ENCODE measurements around the gene RPL36A.
A peak's percentile ranks its signal among the peaks of the same experiment; 100 is the strongest.

The RPL36A gene

DNA sequence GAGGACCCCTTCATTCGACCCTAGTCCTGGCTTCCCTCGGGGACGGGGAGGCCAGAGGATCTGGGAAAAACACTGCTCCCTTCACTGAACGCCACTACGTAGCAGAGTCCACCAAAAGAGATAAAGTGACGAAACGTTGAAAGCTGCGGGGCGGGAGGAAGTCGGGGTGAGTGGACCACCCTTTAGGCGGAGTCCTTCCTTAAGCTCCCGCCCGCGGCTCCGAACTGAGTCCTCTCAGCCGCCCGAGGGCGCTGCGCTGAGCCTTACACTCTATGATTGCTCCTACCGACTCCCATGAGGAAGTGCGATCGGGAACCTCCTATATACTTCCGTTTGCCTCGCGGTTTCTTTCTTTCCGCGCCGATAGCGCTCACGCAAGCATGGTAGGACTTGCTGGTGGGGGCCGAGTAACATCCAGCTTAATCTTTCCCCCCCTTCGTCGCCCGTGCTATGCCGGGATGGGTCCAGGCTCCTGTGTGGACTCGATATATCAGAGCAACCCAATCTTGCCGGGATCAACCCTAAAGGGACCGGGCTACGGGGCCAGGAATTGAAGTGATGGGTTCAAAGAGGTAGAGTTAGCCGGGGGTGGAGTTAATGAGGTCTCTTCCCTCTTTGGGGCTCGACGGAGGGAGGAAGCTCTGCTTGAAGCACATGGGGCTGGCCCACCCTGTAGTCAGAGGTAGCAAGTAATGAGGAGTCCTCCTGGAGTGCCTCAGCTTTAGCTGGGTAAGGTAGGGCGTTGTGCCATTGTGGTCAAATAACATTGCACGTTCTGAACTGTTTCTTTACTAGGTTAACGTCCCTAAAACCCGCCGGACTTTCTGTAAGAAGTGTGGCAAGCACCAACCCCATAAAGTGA, at the start of gene RPL36A:
Gene RPL36A, plus strand, starts transcription at position 348 of the 862 bp plus-strand sequence. Its CDS starts 33 bp downstream, at position 381.
- peak; percentile 92 for DNase-seq

DNA sequence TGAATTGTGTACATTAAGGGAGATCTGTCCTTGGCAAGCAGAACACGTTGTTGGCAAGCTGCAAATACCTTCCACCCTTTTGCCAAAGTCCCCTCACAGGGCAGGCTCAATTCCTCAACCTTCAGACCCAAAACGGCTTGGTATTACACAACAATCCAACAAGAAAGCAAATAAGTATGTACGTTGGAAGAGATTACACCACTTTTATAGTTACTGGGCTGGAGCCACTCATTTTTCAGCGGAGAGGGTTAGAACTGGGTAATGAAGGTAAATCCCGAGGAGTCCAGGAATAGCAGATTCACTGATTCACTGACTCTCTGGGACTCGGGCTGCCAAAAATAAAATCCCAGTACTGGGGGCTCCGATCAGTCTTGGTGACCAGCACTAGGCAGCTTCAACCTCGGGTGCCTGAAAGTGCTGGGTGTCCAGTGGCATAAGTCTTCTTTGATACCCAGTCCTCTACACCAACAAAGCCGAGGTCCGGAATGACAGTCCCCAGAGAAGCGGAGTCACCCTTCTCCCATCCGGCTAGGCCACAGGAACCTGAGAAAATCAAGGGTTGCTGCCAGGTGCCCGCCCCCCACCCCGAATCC, 42.9 kb upstream of the RPL36A start:
- no peak for DNase-seq

GRCh38 chrX:101348452-101349192, 42.2 kb upstream of the RPL36A start, which contains the start of gene TIMM8A:
TIMM8A (minus strand) TSS chrX:101348742; CDS start chrX:101348664, 78 bp downstream.
- DNase-seq: peak; percentile 70

DNA sequence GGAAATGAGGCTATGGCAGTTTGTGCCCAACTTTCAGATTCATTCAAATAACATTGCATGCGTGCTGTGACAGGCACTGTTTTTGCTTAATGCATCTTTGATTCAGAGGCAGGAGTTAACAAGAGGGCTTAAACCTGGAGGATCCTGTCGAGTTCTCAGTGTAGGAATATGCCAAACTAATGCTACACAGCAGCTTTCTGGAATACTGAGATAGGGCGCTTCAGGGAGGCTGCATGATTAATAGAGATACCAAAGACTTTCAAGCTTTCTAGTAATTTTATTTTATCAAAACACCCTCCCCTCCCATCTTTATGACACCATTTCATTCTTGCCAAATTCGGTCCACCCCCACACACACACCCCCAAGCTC, 41.6 kb upstream of the RPL36A start:
- DNase-seq: no peak

GRCh38 chrX:101357166-101357795, 33.5 kb upstream of the RPL36A start:
- no peak for DNase-seq

- DNase-seq: no peak
Measured at GRCh38 chrX:101359966-101360365, 30.8 kb upstream of the RPL36A start.

GRCh38 chrX:101360390-101360789, 30.4 kb upstream of the RPL36A start:
- no peak for DNase-seq

GRCh38 chrX:101362116-101362515, 28.7 kb upstream of the RPL36A start:
- no peak for DNase-seq

DNA sequence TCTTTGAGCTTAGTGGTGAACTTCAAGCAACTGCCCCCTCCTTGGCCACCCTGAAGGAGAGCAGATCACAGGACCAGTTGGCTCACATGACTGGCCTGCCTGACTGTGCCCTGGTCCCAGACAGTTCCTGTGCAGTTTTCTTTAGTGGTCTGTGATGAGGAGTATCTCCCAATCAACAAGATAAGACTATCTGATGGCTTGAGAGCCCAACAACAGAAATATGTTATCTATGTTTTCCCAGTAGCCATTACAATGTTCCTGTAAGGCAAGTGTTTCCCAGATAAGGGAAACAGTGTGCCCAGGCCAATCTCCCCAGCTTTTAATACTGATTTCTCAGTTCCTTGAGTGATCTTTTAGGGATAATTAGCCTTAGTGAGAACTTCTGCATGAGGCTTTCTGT, 28.1 kb upstream of the RPL36A start:
- DNase-seq: no peak

DNA sequence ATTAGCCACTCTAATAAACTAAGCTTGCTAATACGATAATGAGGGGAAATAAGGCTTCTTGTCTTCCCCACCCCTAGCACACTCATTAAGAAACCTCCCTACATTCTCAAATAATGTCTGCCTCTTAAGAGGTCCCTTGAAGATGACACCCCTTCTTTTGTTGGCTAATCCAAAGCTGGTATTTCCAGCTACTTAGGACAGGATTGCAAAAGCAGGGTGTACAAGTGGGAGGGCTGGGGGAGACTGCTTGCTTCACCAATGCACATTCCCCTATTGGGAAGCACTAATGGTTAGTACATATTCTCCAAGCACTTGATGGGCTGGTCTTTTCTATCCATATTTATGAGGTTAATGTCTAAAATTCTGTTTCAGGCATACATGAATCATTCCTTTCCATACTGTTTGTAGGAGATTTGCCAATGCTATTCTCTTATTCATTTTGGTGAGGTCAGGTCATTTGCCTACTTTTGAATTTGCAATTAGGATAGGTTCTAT, 25.5 kb upstream of the RPL36A start:
- no peak for DNase-seq

DNA sequence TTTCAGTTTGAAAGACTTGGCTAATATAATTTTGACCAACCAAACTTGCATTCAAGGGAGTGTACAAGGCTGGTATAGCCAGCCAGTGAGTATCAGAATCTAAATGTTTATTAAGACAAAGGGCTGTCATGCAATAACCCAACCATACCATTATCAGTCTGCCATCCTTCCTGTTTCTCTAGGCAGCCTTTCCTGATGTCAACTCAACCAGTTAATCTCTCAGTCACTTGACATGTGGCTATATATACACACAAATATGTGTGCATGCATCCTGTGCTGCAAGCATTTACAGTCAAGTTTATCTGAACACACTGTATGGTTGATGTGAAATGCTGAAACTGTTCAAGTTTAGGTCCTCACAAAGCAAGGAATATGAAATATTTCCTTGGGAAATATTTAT, 22.0 kb upstream of the RPL36A start:
- DNase-seq: no peak

DNA sequence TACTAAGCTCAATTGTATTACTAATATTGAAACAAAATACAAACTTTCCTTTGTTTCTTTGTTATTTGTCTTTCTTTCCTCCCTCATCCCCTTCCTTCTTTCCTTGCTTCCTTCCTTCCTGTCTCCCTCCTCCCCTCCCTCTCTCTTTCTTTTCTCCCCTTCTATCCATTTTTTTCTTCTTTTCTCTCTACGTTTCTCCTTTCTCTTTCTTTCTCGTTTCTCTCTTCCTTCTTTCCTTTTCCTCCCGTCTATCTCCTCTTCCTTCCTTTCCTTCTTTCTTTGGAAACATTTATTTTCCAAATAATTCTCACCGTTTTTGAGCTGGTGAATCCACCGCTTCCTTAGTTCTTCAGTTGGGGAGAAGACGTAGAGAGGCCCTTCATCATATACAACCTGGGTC, 21.1 kb upstream of the RPL36A start:
- no peak for DNase-seq

DNA sequence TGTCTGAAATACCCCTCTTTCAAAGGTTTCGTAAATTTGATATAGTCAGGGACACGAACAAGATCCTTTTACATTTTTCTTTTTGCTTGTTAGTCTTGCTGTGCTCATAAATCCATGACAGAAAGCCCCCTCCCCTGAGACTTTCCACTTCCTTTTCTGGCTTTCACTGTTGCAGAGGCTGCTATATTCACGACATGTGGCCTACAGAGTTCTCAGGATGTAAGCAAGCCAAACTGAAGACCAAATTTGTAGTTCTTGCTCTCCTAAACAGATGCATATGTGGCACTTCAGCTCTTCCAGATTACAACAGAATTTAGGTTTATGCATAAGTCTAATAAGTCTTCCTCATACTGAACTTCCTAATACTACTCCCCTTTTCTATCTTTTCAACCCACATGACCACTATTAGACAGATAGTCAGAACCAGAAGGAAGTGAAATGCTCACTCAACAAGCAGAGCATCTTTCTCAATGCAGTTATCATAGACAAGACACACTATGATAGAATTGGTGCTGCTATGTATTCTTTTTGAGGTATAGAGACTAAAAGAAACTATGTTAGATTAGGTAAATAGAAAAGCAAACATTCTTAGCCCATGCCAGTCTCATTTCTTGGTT, 19.8 kb upstream of the RPL36A start:
- DNase-seq: no peak

GRCh38 chrX:101377547-101377946, 13.3 kb upstream of the RPL36A start:
- no peak for DNase-seq

GRCh38 chrX:101383679-101384205, 7.1 kb upstream of the RPL36A start:
- DNase-seq: peak; percentile 33

DNA sequence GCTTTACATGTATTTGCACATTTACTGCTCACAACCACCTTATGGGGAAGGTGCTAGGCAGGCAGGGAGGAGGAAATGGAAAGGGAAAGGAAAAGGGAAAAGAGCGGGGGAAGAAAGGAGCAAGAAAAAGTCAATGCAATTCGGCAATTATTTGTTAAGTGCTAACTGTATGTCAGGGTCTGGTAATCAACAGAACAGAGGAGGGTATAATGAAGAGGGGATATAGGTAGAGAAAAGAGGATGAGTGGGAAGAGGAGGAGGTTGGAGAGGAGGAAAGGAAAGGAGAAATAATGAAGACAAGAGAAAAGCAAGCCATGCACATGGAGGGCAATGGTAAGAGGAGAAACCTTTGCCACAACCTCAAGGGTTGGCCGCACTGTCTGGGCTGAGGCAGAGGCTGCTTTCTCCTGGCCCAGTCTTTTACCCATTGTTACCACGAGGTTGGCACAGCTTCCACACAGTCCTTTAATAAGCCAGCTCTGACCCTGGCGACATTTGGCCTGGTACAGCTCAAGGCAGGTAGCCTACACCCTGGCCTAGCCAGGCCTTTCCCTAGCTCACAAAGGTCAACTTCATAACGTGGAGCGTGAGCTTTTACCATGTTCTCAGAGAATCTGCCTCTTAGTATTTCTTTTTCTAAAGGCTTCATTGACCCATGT, 5.7 kb upstream of the RPL36A start:
- no peak for DNase-seq

DNA sequence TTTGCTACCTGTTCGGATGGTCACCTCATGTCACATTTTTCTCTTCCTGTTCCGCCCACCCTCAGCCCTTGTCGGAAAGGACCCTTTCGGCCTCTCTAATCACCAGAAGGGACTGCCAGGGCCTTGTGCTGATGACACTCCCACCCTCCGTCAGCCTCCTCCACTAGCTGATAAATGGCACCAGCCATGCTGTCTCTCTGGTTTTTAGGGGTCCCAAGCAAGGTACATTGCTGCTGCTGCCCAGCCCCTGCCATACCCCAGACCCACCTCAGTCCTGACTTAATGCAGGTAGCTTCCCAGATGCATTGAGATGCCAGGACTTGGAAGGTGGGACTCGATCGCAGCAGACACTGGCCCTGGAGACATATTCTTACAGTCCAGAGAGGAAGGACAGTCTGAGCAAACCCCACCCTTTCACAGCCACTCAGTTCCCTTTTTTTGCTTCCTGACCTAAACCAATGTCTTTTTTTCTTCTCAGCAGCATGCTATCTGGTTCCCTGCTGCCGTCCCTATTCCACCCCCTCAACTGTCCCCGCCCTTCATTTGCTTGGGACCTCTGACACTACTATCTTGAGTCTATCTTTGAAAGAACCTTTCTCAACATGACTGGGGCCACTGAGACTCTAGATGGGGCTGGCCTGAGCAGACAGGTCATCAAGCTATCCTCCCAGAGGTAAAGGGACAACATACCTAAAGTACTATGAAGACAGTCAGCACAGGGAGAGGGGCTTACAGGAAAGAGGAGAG, 4.8 kb upstream of the RPL36A start, which contains the start of gene BTK:
Gene BTK, minus strand, starts transcription at position 397 of the 747 bp plus-strand sequence. CDS start 10,907 bp downstream, outside the sequence.
- peak; percentile 75 for DNase-seq

DNA sequence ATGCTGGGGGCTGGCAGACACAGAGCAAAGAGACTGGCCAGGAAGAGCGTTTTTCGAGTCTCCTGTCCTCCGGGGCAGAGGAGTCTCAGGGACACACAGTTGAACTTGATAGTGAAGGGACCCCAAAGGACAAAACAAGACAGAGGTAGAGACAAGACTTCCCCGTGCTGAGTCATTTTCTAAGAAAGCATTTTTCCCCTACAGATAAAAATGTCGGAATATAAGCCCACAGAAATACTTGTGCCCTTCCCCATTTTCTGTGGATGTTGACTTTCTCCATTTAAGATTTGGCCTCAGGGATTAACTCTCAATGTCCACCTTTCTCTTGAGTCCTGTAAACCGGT, 4.3 kb upstream of the RPL36A start:
- DNase-seq: no peak

DNA sequence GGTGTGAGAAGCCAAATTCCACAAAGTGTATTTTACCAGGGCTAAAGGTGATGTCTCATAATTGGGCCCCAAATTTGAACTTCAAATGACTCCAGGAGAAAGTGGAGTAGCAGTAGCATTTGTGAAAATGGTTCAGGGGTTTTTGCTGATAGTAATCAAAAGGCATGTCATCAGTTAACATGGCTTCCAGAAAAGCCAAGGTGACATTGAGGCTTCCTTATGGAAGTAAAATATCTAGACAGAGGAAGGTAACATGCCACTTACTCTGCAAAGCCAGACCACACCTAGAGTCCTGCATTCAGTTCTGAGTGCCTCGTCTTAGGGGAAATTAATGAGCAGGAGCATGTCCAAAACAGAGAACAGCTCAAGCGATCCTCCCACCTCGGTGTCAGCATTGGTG, 2.2 kb upstream of the RPL36A start:
- DNase-seq: no peak

- no peak for DNase-seq
Measured at GRCh38 chrX:101391831-101392230, 1.0 kb downstream of the RPL36A start.
